Activated CD4-positive, alpha-beta T cell treated with anti-CD3 and anti-CD28 coated beads for 48 hours (primary cell): ENCODE data around the gene CLPTM1L.
A peak's percentile ranks its signal among the peaks of the same experiment; 100 is the strongest.
"Not testable (repeated sequence)": the region's sequence is repeated elsewhere in the genome, so short reads cannot be mapped to it uniquely, and the experiment has no call there.

ENCODE experiments used
- DNase-seq: peaks from one replicate; pipeline ENCODE4 v3.0.0-alpha.2; 2020

Gene CLPTM1L

GRCh38 chr5:1380011-1380817 is 35.3 kb upstream of the CLPTM1L start:
- peak; percentile 53 for DNase-seq

DNA sequence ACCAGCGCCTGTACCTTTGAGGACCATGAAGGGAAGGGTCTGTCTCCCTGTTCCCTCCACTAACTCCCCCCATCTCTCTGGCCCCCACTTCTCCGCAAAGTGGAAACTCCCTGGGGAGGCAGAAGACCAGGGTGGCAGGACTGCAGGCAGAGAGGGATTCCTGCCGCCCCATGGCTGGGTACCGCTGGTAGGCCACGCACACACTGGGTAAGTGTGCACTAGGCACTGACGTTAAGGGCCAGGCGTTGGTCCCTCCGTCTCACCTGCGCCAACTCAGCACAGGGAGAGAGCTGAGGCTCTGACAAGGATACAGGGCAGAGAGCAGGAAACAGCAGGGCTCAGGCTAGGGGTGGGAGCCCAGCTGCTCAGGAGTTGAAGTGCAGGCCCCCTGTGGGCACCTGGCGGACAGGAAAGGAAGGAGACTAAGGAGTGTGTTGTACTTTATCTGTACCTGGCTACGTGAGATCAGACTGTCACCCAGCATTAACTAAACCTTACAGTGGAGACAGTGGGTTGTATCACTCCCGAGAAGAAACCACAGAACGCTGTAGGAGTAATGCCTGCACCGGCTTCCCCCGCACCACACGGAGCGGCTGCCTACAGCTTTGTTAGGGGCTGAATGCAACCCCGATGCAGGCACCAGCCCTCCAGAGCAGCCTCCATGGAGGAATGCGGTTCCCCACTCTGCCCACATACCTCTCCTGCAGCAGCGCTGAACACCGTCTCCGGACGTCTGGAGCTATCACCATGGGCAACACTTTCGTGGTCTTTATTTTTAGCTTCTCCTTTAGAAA is 34.2 kb upstream of the CLPTM1L start:
- DNase-seq: no peak

DNA sequence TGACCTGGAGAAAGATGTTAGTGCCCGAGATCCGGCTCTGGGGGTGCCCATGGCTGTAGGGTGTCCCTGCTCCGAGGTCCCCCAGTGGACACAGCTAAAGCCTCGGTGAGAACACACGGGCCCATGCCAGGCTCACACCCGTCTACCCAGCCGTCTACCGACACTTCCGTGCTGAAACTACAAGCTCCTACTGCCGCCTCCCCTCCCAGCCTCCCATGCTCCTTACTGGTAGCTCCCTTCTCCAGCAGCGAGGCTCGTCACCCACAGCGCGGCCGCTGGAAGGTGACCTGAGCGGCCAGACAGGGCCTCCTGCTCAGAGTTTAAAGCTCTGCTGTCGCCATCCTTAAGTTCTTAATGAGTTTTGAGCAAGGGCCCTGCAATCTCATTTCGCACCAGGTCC is 33.2 kb upstream of the CLPTM1L start:
- no peak for DNase-seq

DNA sequence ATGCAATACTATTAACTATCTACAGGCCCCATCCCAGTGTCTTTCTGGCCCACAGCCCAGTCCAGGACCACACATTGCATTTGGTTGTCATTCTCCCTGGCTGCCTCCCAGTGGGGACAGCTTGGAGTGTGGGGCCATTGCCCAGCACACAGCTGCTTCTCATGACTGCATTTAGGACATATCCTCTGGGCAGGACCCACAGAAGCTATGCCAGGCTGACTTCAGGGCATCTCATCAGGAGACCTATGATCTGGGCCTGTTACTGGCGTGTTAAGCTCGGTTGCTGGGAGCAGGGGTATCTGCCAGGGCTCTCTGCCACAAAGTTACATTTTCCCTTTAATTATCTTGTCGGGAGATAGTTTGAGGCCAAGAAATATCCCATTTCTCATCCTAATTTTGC is 32.1 kb upstream of the CLPTM1L start:
- DNase-seq: no peak

DNA sequence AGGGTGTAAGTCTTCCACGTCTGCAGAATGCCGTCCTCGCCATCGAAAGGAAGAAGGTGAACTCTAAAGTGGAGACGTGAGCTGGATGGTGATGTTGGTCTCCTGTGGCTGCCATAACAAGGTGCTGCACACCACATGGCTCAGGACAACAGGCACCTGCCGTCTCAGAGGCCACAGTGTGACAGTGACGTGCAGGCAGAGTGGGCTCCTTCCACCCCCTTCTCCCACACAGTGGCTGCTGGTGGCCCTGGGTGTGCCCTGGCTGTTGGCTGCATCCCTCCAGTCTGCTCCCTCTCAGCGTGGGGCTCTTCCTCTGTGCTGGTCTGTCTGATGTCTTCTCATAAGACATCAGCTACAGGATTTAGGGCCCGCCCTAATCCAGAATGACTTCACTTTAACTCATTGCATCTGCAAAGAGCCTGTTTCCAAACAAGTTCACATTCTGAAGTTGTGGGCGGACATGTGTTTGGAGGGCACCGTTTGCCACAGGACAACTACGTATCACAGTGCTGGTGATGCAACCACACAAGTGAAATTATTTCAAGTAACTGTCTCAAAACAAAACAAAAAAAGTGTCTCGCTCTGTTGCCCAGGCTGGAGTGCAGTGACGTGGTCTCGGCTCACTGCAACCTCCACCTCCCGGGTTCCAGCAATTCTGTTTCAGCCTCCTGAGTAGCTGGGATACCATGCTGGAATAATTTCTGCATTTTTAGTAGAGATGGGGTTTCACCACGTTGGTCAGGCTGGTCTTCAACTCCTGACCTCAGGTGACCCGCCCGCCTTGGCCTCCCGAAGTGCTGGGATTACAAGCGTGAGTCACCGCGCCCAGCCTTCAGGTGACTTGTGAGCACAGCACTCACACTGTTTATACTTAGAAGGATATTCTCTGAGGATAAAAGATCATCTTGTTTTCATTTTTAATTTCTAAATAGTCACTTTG is 31.2 kb upstream of the CLPTM1L start:
- no peak for DNase-seq

GRCh38 chr5:1374679-1375055 is 29.8 kb upstream of the CLPTM1L start:
- DNase-seq: no peak

- no peak for DNase-seq
Measured at GRCh38 chr5:1374030-1374678, 29.3 kb upstream of the CLPTM1L start.

- not testable (repeated sequence) for DNase-seq
Measured at GRCh38 chr5:1371972-1372342, 27.1 kb upstream of the CLPTM1L start.

DNA sequence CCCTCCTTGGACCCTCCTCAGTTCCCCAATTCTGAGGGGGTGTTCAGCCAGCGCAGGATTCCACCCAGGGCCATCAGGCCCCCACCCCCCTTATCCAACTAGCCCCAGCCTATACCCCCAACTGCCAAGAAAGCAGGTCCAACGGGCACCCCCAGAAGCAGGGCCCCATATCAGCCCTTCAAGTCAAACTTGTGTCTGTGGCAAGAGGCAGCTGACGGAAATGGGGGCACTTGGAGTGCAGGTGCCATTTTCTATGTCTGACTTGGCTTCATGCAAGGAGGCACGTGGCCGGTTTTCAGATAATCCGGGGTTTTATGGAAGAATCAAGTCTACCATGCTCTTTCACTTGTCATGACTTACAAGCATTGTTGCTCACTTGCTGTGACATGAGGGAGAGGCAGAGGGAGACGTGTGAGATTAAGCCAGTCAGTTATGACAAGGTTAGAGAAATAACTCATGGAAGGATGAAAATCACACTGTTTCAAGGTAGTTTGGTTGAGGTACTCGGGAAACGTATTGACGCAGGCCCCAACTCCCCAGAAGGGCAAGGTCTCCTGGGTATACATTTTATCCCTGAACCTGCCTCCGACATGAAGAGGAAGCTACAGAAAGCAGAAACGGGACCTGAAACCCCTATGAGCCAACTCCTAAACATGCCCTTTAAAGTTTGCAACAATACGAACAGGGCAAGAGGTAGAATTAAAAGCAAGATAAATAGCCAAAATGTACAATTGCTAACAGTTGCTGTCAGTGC is 26.5 kb upstream of the CLPTM1L start:
- DNase-seq: no peak

- no peak for DNase-seq
Measured at GRCh38 chr5:1370006-1370405, 25.1 kb upstream of the CLPTM1L start.

- DNase-seq: no peak
Measured at GRCh38 chr5:1368756-1369155, 23.9 kb upstream of the CLPTM1L start.

- DNase-seq: no peak
Measured at GRCh38 chr5:1368236-1368635, 23.3 kb upstream of the CLPTM1L start.

DNA sequence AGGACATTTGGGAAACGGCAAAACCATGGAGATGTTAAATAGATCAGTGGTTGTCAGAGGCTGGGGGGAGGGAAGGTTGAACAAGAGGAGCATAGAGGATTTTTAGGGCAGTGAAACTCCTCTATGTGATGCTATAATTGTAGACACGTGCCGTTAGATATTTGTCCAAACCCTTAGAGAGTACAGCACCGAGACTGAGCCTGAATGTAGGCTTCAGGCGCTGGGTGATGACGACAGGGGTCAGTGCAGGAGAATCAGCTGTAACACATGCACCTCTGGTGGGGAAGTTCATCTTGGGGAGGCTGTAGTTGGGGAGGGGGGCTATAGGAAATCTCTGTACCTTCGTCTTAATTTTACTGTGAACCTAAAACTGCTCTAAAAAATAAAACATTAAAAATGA is 22.2 kb upstream of the CLPTM1L start:
- DNase-seq: no peak

DNA sequence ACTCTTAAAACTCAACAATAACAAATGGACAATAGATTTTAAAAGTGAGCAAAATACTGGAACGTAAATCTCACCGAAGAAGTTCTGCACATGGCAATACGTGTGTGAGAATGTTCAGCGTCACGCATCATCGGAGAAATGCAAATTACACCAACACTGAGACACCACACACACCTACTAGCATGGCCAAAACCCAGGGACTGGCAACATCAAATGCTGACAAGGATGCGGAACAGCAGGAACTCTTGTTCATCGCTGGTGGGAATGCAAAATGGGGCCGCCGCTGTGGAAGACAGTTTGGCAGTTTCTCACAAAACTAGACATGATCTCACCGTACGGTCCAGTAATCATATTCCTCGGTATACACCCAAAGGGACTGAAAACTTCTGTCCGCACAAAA is 21.6 kb upstream of the CLPTM1L start:
- DNase-seq: no peak

DNA sequence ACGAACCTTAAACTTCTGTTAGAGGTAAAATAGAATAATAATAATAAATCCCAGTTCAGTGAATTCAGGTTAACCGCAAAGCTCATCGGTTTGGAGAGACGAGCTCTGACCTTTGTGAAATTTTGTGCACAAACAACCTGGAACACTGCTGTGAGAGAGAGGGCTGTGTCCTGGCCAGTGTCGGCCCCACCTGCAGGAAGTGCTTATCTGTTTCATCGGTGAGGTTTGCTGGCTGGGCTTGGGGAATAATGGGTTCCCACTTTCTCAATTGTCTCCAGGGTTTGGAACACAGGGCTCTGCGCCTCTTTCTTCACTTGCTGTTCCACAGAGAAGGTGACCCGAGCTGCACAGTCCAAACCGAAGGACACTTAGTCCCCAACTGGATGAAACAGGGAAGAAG is 19.3 kb upstream of the CLPTM1L start:
- no peak for DNase-seq

DNA sequence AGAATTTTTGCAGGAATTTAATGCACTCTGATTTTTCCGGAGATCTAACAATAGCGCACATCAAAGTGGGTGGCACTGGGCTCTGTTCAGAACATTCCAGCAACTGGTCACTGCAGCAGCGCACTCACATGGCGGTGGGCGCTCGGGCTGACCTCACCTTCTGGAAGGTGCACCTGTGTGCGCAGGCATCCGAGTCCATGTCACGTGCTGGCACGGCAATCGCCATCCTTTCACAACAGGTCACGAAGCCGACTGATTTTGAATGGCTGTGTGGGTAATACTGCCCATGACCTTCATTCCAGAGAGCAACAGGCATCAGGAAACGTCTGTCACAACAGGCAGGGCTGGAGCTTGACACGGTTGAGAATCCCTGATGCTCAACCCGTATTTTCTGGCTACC is 18.7 kb upstream of the CLPTM1L start:
- DNase-seq: no peak

DNA sequence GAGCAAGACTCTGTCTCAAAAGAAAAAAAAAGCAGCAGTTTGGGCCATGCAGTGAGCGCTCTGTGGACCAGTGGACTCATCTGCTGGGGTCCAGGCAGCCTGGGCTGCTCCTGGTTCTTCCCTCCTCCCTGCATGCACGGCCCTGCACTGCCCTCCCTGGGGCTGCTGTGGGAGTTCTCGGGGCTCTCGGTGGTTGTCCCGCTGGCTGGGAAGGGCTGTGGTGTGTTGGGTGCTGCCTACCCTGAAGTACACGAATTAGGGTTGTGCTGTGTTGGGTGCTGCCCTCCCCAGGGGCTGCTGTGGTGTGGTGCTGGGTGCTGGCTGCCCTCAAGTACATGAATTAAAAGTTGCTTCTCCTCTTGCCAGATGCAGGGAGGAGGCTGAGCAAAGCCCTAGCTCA is 18.3 kb upstream of the CLPTM1L start:
- no peak for DNase-seq

- DNase-seq: no peak
Measured at GRCh38 chr5:1362242-1363015, 17.5 kb upstream of the CLPTM1L start.

- DNase-seq: no peak
Measured at GRCh38 chr5:1360861-1361260, 16.0 kb upstream of the CLPTM1L start.

DNA sequence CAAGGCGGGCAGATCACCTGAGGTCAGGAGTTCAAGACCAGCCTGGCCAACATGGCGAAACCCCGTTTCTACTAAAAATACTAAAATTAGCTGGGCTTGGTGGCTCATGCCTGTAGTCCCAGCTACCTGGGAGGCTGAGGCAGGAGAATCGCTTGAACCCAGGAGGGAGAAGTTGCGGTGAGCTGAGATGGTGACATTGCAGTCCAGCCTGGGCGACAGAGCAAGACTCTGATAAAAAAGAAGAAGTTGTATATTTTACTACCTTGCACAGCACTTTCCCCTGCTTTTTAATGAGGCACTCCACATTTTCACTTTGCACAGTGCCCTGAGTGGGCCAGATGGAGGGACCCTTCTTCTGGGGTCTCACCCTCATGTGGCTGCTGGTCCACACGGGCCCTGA is 15.5 kb upstream of the CLPTM1L start:
- not testable (repeated sequence) for DNase-seq

- no peak for DNase-seq
Measured at GRCh38 chr5:1359713-1360112, 14.8 kb upstream of the CLPTM1L start.
